GM23338 (cell line): Measurements from ENCODE around the gene HHATL. TPM values are rescaled to one million over a fixed set of nuclear protein-coding genes. Genes with fewer than 3 reads are reported as not detected.

Experiments
- ATAC-seq: fragments of 200-7000 bp; cut with Tn5 transposase; 3 replicates; pipeline ENCODE4 v1.9.1; 2020
- DNase-seq: peaks from one replicate; pipeline ENCODE4 v3.0.0-alpha.2; 2015; ENCODE audit warnings: low spot score
- H2AFZ ChIP-seq: fragments of 200-600 bp; sonication (generic); 2 replicates; pipeline ENCODE4 v1.8.0; 2016; ENCODE audit warnings: antibody characterized with exemption, mild to moderate bottlenecking, moderate library complexity
- H3F3A ChIP-seq: fragments of 200-600 bp; sonication (generic); replicated peaks from 2 replicates; pipeline ENCODE4 v1.8.0; 2017; ENCODE audit warnings: antibody characterized with exemption, mixed run types, low read depth
- H3K27ac ChIP-seq: fragments of 200-600 bp; sonication (generic); 2 replicates; pipeline ENCODE4 v1.6.1; 2016; ENCODE audit warnings: low read depth
- H3K27me3 ChIP-seq: fragments of 200-600 bp; sonication (generic); 2 replicates; pipeline ENCODE4 v1.8.0; 2016; ENCODE audit warnings: mild to moderate bottlenecking, mixed run types, moderate library complexity; ENCODE audit not compliant: insufficient read depth
- H3K36me3 ChIP-seq: fragments of 200-600 bp; sonication (generic); 2 replicates; pipeline ENCODE4 v1.8.0; 2016; ENCODE audit warnings: mild to moderate bottlenecking; ENCODE audit not compliant: insufficient read depth
- H3K4me1 ChIP-seq: fragments of 200-600 bp; sonication (generic); 2 replicates; pipeline ENCODE4 v1.8.0; 2016; ENCODE audit warnings: mild to moderate bottlenecking, moderate library complexity; ENCODE audit not compliant: insufficient read depth
- H3K4me2 ChIP-seq: fragments of 200-600 bp; sonication (generic); 2 replicates; pipeline ENCODE4 v1.7.1; 2017; ENCODE audit warnings: mixed run types
- H3K4me3 ChIP-seq: fragments of 200-600 bp; sonication (generic); 2 replicates; pipeline ENCODE4 v1.6.1; 2016; ENCODE audit warnings: mixed run types
- H3K79me2 ChIP-seq: fragments of 200-600 bp; sonication (generic); replicated peaks from 2 replicates; pipeline ENCODE4 v1.8.0; 2017; ENCODE audit warnings: mild to moderate bottlenecking; ENCODE audit not compliant: insufficient read depth
- H3K9me2 ChIP-seq: fragments of 200-600 bp; sonication (generic); 2 replicates; pipeline ENCODE4 v1.8.0; 2017; ENCODE audit not compliant: insufficient read depth
- H4K20me1 ChIP-seq: fragments of 200-600 bp; sonication (generic); replicated peaks from 2 replicates; pipeline ENCODE4 v1.8.0; 2017; ENCODE audit warnings: mild to moderate bottlenecking; ENCODE audit not compliant: insufficient read depth
- H3K27ac Mint-ChIP-seq: 2 replicates; pipeline ENCODE4 v1.8.0; 2020; ENCODE audit warnings: inconsistent platforms, mild to moderate bottlenecking, moderate library complexity, mixed read lengths
- H3K27me3 Mint-ChIP-seq: 3 replicates; pipeline ENCODE4 v1.8.0; 2022; ENCODE audit warnings: low read depth, mild to moderate bottlenecking, moderate library complexity, mixed read lengths, inconsistent platforms; ENCODE audit not compliant: insufficient read depth, poor library complexity
- H3K36me3 Mint-ChIP-seq: 3 replicates; pipeline ENCODE4 v1.8.0; 2021; ENCODE audit warnings: low read depth, mild to moderate bottlenecking, inconsistent platforms, moderate library complexity, mixed read lengths
- H3K4me1 Mint-ChIP-seq: 3 replicates; pipeline ENCODE4 v1.8.0; 2020; ENCODE audit warnings: mild to moderate bottlenecking, inconsistent platforms, mixed read lengths
- H3K4me3 Mint-ChIP-seq: 3 replicates; pipeline ENCODE4 v1.8.0; 2021; ENCODE audit warnings: moderate library complexity, mild to moderate bottlenecking, inconsistent platforms, mixed read lengths
- H3K9me3 Mint-ChIP-seq: 3 replicates; pipeline ENCODE4 v1.8.0; 2020; ENCODE audit warnings: moderate library complexity, mild to moderate bottlenecking, inconsistent platforms, mixed read lengths
- EZH2 ChIP-seq: fragments of 200-600 bp; sonication (generic); IDR thresholded peaks from one replicate; pipeline ENCODE4 v1.8.0; 2017; ENCODE audit warnings: antibody characterized with exemption, mild to moderate bottlenecking, low read depth; ENCODE audit not compliant: unreplicated experiment
- JUNB ChIP-seq: IDR thresholded peaks from one replicate; pipeline ENCODE4 v1.6.1; 2016; ENCODE audit warnings: antibody characterized with exemption; ENCODE audit not compliant: unreplicated experiment
- POLR2AphosphoS5 ChIP-seq: IDR thresholded peaks from 2 replicates; pipeline ENCODE4 v1.6.1; 2016; ENCODE audit warnings: antibody characterized with exemption, low read depth
- STAT1 ChIP-seq: IDR thresholded peaks from one replicate; pipeline ENCODE4 v1.6.1; 2016; ENCODE audit warnings: antibody characterized with exemption; ENCODE audit not compliant: unreplicated experiment
- polyA plus RNA-seq: library from polyadenylated mRNA; unstranded; fragments of >200 nt; fragmentation: Nextera tagmentation; extraction: Ambion mirVana; gene quantifications from 2 replicates; pipeline ENCODE4 v1.2.1, GENCODE V29; 2016
- total RNA-seq: library from RNA; depleted of rRNA; stranded (reverse); fragments of >200 nt; shearing (Covaris generic); gene quantifications from 2 replicates; pipeline ENCODE4 v1.2.3, GENCODE V29; 2014
- TF ChIP-seq, protein P1 (sequence below): IDR thresholded peaks from 2 replicates; pipeline ENCODE4 v1.6.1; 2016; ENCODE audit warnings: antibody characterized with exemption
- TF ChIP-seq, protein P2 (sequence below): fragments of 250-450 bp; sonication (Bioruptor Pico); IDR thresholded peaks from 2 replicates; pipeline ENCODE4 v1.5.0; 2020; ENCODE audit warnings: mild to moderate bottlenecking, moderate library complexity

HHATL gene
- total and polyA plus RNA-seq, 2 experiments from 2014 or later, result not detected

- Mint-ChIP-seq H3K27ac (no peak overlapping the region), H3K27me3 (peaks cover 11% of the 10 kb centered on the region), H3K4me1 (peaks cover 8% of the 10 kb centered on the region), H3K36me3 (no peaks in the 10 kb centered on the region), H3K9me3 (no peaks in the 10 kb centered on the region), H3K4me3 (no peak overlapping the region)
- no peaks in the 10 kb centered on the region for H3F3A ChIP-seq
- H3K4me1 ChIP-seq, result no peaks in the 10 kb centered on the region
- H3K36me3 ChIP-seq, result no peaks in the 10 kb centered on the region
- H4K20me1 ChIP-seq, result no peaks in the 10 kb centered on the region
- no peak for TF ChIP-seq EZH2
- TF ChIP-seq, protein P1, sequence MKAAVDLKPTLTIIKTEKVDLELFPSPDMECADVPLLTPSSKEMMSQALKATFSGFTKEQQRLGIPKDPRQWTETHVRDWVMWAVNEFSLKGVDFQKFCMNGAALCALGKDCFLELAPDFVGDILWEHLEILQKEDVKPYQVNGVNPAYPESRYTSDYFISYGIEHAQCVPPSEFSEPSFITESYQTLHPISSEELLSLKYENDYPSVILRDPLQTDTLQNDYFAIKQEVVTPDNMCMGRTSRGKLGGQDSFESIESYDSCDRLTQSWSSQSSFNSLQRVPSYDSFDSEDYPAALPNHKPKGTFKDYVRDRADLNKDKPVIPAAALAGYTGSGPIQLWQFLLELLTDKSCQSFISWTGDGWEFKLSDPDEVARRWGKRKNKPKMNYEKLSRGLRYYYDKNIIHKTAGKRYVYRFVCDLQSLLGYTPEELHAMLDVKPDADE, result no peak
- no peak for TF ChIP-seq POLR2AphosphoS5
- TF ChIP-seq JUNB, result no peak
- no peak for TF ChIP-seq STAT1
- TF ChIP-seq, protein P2, sequence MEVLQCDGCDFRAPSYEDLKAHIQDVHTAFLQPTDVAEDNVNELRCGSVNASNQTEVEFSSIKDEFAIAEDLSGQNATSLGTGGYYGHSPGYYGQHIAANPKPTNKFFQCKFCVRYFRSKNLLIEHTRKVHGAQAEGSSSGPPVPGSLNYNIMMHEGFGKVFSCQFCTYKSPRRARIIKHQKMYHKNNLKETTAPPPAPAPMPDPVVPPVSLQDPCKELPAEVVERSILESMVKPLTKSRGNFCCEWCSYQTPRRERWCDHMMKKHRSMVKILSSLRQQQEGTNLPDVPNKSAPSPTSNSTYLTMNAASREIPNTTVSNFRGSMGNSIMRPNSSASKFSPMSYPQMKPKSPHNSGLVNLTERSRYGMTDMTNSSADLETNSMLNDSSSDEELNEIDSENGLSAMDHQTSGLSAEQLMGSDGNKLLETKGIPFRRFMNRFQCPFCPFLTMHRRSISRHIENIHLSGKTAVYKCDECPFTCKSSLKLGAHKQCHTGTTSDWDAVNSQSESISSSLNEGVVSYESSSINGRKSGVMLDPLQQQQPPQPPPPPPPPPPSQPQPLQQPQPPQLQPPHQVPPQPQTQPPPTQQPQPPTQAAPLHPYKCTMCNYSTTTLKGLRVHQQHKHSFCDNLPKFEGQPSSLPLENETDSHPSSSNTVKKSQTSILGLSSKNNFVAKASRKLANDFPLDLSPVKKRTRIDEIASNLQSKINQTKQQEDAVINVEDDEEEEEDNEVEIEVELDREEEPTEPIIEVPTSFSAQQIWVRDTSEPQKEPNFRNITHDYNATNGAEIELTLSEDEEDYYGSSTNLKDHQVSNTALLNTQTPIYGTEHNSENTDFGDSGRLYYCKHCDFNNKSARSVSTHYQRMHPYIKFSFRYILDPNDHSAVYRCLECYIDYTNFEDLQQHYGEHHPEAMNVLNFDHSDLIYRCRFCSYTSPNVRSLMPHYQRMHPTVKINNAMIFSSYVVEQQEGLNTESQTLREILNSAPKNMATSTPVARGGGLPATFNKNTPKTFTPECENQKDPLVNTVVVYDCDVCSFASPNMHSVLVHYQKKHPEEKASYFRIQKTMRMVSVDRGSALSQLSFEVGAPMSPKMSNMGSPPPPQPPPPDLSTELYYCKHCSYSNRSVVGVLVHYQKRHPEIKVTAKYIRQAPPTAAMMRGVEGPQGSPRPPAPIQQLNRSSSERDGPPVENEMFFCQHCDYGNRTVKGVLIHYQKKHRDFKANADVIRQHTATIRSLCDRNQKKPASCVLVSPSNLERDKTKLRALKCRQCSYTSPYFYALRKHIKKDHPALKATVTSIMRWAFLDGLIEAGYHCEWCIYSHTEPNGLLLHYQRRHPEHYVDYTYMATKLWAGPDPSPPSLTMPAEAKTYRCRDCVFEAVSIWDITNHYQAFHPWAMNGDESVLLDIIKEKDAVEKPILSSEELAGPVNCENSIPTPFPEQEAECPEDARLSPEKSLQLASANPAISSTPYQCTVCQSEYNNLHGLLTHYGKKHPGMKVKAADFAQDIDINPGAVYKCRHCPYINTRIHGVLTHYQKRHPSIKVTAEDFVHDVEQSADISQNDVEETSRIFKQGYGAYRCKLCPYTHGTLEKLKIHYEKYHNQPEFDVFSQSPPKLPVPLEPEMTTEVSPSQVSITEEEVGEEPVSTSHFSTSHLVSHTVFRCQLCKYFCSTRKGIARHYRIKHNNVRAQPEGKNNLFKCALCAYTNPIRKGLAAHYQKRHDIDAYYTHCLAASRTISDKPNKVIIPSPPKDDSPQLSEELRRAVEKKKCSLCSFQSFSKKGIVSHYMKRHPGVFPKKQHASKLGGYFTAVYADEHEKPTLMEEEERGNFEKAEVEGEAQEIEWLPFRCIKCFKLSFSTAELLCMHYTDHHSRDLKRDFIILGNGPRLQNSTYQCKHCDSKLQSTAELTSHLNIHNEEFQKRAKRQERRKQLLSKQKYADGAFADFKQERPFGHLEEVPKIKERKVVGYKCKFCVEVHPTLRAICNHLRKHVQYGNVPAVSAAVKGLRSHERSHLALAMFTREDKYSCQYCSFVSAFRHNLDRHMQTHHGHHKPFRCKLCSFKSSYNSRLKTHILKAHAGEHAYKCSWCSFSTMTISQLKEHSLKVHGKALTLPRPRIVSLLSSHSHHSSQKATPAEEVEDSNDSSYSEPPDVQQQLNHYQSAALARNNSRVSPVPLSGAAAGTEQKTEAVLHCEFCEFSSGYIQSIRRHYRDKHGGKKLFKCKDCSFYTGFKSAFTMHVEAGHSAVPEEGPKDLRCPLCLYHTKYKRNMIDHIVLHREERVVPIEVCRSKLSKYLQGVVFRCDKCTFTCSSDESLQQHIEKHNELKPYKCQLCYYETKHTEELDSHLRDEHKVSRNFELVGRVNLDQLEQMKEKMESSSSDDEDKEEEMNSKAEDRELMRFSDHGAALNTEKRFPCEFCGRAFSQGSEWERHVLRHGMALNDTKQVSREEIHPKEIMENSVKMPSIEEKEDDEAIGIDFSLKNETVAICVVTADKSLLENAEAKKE (CRISPR knock-in tag), result no peak
- H3K27me3 ChIP-seq, result no peaks in the 10 kb centered on the region
- H3K4me2 ChIP-seq, result no peak overlapping the region
- DNase-seq (no peak), ATAC-seq (no peak)
- no peak overlapping the region for H2AFZ ChIP-seq
- no peak overlapping the region for H3K27ac ChIP-seq
- H3K4me3 ChIP-seq, result no peak overlapping the region
- H3K79me2 ChIP-seq, result no peaks in the 10 kb centered on the region
- H3K9me2 ChIP-seq, result no peaks in the 10 kb centered on the region
Observed at GRCh38 chr3:42705058-42705767, 2.6 kb upstream of the HHATL start.
